ENCODE results near the gene MAGEA1.
"Not testable (repeated sequence)": the region's sequence is repeated elsewhere in the genome, so short reads cannot be mapped to it uniquely, and the experiment has no call there.

MAGEA1 gene, protein sequence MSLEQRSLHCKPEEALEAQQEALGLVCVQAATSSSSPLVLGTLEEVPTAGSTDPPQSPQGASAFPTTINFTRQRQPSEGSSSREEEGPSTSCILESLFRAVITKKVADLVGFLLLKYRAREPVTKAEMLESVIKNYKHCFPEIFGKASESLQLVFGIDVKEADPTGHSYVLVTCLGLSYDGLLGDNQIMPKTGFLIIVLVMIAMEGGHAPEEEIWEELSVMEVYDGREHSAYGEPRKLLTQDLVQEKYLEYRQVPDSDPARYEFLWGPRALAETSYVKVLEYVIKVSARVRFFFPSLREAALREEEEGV

DNA sequence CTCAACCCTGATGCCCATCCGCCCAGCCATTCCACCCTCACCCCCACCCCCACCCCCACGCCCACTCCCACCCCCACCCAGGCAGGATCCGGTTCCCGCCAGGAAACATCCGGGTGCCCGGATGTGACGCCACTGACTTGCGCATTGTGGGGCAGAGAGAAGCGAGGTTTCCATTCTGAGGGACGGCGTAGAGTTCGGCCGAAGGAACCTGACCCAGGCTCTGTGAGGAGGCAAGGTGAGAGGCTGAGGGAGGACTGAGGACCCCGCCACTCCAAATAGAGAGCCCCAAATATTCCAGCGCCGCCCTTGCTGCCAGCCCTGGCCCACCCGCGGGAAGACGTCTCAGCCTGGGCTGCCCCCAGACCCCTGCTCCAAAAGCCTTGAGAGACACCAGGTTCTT is at the start of gene MAGEA1:
Gene MAGEA1, plus strand, starts transcription at position 154 of the 400 bp plus-strand sequence. CDS start 3,106 bp downstream, outside the sequence.
- no peak for DNase-seq

DNA sequence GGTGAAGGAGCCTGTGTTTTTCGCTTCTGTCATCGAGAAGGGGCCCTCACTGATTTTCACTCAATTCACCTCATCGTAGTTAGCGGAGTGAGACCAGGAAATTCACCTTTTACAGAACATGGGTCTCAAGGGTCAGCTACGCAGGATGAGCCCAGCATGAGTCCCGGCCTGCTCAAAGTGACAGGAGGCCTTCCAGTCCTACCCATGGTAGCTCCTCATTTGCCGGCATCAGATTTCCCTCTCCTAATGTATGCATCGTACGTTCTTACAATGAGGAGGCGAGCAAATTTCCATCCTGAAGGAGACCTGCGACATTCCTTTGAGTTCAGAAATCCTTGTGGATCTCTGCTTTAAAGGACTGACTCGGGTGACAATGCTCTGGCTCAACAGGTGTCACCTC is 46.2 kb upstream of the MAGEA1 start:
- DNase-seq, result not testable (repeated sequence)

DNA sequence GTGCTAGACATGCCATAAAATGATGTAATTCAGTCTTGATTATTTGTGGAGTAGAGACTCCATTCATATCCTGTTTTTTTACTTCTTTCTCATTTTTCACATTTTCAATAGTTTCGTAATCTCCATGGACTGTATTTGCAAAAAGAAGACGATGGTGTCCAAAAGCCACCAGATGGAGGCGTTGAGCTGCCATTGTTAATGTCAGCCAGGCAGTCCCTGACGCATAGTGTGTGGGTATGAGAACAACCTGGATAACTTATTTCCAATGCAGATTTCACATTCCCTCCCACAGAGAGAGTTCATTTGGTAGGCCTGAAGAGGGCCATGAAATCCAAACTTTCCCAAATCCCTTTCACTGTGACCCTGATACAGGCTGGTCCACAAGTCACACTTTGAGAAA is 40.0 kb upstream of the MAGEA1 start:
- not testable (repeated sequence) for DNase-seq

DNA sequence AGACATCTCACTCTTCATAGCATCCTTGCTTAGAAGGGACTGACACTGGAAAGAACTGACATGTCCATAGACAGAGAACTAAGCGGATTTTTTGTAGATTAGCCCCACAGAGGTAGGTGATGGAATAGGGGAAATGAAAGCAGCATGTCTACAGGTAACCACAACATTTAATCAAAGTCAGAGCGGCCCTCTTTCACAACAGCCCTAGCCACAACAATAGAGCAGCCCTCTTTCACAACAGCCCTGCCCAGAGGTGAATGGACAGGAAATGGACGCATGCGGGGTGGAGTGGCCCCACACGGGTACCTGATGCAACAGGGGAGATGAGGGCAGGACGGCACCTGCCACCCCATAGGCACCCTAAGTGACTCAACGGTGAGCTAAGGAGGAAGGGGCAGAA is 32.8 kb upstream of the MAGEA1 start:
- DNase-seq, result not testable (repeated sequence)

DNA sequence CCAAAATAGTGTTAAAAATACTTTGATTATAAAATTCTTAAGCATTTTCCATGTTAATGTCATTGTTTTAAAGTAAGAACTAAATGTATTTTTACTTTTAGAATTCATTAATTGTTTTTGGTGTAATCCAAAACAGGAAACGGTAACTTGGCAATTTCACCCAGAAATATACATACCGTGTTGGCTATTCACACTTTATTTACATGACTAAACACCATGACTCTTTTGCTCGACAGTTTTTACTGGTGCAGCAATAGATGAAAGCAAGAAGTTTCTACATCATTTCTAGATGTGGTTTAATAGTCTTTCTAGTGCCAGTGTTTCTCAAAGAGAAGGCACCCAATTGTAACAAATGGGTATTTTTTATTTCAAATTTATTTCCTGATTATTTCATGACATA is 25.6 kb upstream of the MAGEA1 start:
- no peak for DNase-seq

DNA sequence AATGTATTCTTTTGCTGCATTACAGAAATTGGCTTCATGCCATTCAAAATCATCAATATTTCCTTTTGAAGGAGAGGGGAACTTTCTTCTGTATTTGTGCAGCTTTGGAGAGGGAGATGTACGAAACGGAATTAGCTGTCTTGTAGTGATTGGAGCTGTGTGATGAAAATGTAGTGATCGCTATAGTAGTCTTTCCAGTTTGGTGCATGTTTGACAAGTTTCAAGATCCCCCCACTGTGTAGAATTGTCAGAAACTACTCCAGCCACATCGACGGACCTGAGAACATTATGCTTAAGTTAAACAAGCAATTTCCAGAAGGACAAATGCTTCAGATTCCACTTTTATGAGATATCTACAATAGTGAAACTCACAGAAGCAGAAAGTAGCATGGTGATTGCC is 21.6 kb upstream of the MAGEA1 start:
- DNase-seq, result no peak

DNA sequence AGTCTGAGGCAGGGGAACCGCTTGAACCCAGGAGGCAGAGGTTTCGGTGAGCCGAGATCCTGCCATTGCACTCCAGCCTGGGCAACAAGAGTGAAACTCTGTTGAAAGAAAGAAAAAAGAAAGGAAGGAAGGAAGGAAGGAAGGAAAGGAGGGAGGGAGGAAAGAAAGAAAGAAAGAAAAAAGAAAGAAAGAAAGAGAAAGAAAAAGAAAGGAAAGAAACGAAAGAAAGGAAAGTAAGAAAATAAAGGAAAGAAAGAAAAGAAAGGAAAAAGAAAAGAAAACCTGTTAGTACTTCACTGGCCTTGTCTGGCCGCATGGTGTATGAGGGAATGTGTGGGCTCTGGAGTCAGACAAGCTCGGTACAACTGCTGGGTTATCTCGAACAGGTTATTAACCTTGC is 20.8 kb upstream of the MAGEA1 start:
- DNase-seq, result no peak

DNA sequence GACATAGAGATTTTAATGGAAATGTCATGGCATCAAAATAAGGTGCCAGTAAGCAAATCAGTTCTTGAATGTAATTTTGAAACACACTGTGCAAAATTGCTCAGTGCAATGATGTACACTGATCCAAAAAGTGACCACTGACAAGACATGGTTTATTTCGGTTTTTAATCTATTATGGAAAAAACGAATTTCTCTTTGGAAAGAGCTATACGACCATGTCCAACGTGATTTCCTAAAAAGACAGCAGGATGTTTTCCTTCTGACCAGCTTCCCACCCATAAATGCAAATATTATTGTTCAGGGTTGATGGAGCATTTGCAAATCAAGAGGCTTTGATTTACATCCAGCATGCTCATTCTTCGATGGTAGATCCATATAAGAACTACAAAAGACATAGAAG is 17.1 kb upstream of the MAGEA1 start:
- no peak for DNase-seq

DNA sequence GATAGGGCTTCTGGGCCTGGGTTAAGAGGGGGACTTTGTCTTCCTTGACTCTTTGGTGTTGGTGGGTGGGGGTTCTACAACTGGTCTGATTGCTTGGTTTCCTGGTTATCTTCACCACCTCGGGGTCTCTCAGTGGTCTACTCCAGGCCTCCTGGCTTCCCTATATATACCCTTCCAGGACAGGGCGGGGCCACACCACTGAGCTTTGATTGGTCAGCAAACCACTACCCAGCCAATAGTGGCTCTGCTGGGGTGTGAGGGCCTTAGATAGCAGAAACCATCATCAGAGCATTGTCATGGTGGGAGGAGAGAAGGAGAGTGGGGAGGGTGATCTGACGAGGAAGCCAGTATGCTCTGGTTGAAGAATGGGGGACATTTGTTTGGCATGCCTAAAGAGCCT is 14.4 kb upstream of the MAGEA1 start:
- no peak for DNase-seq

DNA sequence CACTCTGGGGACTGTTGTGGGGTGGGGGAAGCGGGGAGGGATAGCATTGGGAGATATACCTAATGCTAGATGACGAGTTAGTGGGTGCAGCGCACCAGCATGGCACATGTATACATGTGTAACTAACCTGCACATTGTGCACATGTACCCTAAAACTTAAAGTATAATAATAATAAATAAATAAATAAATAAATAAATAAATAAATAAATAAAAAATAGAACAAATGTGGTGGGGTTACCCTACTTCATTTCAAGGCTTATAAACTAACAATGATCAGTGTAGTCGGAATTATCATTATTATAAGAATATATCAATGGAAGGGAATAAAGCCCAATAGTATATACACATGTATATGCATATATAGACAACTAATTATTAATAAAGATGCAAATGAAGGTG is 10.7 kb upstream of the MAGEA1 start:
- DNase-seq, result not testable (repeated sequence)

DNA sequence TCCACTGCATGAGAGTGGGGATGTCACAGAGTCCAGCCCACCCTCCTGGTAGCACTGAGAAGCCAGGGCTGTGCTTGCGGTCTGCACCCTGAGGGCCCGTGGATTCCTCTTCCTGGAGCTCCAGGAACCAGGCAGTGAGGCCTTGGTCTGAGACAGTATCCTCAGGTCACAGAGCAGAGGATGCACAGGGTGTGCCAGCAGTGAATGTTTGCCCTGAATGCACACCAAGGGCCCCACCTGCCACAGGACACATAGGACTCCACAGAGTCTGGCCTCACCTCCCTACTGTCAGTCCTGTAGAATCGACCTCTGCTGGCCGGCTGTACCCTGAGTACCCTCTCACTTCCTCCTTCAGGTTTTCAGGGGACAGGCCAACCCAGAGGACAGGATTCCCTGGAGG is 2.7 kb downstream of the MAGEA1 start:
- no peak for DNase-seq

DNA sequence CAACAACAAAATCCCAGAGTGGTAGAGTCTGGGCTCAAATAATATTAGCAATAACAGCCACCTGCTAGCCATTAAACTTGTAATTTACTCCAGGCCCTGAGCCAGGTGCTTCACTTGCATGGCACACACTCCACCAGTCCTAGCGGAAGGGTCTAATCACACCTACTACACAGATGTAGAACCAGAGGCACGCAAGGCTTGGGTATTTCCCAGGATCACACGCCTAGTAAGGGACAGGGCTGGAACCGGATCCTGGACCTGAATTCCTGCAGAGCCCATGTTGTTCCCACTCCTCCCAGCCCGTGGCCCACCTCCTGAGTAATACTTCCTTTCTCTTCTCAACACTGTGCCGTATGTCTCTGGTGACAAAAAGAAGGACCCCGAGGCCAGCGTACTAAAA is 5.7 kb downstream of the MAGEA1 start:
- peak; percentile 18 for DNase-seq

DNA sequence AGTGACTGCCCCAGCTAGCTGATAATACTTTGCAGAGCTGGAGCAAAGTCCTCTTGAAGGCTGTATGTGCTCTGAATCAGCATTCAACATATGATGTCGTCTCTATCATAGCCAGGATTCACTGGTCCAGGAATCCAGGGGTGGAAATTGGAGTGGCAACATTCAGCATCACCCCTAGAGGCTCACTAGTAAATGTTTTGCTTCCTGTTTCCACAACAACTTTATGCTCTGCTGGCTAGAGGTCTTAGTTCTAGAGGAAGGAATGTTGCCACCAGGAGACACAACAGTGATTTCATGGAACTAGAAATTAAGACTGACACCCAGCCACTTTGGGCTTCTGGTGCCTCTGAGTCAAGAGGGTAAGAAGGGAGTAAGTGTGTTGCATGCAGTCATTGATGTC is 11.3 kb downstream of the MAGEA1 start:
- no peak for DNase-seq

DNA sequence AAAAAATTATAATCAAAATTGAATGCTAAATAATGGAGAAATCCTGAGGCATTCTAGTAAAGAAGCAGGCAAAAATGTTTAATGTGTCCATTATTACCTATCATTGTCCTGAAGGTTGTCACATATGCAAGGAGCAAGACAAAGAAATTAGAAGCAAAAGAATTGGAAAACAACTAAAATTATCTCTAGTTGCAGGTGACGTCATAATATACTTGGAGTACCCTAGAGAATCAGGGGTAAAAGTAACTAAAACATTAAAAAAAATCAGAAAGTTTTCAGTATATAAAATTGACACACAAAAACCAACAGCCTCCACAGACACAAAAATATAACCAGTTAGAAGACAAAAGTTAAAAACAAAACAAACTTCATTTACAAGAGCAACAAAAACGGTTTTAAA is 21.4 kb downstream of the MAGEA1 start:
- no peak for DNase-seq

DNA sequence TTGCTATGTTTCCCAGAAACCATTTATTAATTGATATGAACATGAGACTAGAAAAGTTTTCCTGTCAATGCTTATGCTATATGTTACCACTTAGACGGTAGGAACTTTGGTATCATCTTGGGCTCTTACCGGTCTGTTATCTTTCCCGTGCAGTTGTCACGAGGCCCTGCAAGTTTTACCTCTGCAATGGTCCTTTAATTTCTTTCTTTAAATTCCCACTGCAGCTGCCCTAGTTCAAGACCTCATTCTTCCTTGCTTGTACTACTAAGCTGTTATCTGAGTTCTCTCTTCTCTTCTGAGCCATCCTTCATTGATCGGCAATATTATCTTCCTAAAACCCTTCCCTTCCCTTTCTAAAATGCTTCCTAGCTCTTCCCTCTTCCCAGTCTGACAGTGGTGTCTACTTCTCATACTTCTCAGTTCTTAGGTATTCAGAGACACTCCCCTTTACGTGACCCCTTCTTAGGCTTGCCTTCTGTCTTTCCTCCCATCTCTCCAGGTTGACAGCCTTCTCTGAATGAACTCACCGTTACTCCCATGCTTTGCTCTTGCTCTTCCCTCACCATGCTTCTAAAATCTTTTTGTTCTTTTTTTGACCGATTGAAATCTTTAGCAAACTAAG is 27.5 kb downstream of the MAGEA1 start:
- no peak for DNase-seq

DNA sequence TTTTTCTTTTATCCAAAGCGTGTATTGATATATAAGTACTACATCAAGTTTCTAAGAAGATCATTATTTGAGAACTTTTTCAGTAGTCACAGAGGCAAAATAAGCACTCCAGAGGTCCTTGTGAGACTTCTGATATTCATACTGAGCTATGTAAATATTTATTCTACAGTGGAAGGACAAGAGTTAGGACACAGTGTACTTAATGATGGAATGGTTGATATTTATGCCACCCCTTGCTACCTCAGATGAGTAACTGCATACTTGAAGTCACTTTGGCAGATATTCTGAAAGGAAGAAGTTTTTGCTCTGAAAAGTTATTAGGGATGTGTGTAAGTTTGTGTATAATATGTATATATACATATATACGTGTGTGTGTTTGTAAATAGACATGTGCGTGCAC is 30.3 kb downstream of the MAGEA1 start:
- DNase-seq, result no peak

DNA sequence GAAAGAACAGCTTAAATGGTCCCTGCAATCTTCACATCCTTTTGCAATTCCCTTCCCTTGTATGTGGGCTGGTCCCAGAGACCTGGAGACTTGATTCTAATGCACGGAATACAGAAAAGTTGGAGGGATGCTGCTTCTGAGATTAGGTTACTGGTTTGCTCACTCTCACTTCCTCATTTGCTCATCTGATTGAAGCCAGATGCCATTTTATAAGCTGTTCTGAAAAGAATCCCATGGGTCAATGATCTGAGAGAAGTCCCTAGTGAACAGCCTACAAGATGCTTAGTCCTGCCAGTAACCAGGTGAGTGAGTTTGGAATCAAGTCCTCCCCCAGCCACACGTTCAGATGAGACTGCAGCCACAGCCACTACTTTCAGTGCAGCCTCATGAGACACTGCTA is 35.9 kb downstream of the MAGEA1 start:
- DNase-seq, result no peak

DNA sequence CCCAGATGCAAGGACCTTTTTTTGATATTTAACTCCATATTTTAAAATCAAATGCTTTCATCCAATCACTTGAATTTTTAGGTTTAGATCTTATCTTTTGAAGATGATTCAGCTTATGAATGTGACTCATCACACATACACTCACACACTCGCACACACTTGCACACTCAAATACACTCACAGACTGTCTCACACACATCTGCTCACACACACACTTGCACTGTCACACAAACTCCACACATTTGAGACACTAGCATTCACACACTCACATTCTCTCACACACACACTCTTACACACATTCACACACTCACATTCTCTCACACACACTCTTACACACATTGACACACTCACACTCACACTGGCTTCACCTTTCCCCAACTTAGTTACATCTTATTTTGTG is 37.8 kb downstream of the MAGEA1 start:
- no peak for DNase-seq

DNA sequence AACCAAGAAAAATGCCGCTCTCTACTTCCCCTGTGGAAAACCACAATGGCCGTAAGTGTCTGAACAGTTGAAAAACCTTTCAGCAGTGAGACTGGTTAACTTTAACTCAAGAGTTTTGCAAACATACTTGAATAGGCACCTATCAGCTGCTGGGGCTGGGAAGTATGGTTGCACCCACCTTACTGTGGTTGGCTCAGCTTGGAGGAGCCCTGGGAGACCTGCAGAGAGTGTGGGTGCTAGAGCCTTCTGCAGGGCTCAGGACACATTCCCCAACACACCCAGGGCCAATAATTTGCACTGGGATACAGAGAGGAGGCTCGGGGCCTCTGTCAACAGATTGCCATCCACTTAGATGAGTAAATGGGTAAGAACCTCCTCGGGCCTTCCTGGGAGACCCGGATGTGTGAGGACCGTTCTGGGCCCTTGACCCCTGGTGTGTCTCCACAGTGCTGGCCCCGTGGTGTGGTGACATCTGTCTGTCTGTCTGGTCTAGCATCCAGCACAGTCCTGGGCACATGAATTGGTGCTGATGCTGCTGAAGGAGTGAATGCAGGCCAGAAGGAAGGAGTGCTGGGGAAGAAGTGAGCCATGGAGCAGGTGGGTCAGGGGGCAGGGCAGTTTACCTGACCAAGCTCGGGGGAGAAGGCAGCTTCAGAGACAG is 46.5 kb downstream of the MAGEA1 start:
- no peak for DNase-seq

DNA sequence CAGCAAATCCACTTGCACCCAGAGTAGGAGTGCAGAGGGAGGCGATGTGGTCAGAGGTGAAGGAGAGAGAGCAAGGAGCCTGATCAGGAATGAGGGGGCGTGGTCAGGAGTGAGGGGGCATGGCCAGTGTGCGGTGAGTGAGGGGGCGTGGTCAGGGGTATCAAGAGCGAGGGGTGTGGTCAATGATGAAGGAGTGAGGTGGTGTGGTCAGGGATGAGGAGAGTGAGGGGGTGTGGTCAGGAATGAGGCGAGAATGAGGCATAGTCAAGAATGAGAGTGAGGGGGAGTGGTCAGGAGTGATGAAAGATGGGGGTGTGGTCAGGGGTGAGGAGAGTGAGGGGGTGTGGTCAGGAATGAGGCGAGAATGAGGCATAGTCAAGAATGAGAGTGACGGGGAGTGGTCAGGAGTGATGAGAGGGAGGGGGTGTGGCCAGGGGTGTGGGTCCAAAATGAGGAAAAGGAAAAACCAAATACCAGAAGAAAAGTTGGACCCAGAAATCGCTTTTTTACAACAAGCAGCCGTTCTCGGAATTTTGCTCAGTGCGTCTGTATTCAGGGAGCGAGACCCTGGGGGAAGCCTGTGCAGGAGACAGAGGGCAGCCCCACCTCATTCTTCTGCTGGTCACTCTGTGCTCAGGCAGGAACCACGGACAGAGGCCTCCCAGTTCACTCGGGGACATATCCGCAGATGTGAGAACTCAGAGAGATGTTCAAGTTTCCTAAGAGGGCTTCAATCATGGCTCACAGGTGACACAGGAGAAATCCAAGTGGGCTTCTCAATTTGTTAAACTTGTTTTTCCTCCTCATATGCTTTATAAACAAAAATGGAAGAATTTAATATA is 47.5 kb downstream of the MAGEA1 start:
- DNase-seq, result no peak

All from DMS153 (cell line).